ENCODE results near the gene PCYT1A. TPM values are rescaled to one million over a fixed set of nuclear protein-coding genes. Genes with fewer than 3 reads are reported as not detected.

PCYT1A gene
- total and polyA plus RNA-seq, 2 of the 13 experiments (the other 11 are each of a cell fraction or from before 2014, with no cell fraction given): 26.4 to 45.3 TPM

GRCh38 chr3:196317687-196318467 is 30.4 kb upstream of the PCYT1A start, which contains the start of gene DYNLT2B (continued):
- peak; percentile 77 for TF ChIP-seq ZSCAN25 (CRISPR knock-in tag; IDR thresholded peaks at IDR 0.05)
- no peak for TF ChIP-seq STAG1 (CRISPR knock-in tag; IDR thresholded peaks at IDR 0.05)
- TF ChIP-seq, protein P1, sequence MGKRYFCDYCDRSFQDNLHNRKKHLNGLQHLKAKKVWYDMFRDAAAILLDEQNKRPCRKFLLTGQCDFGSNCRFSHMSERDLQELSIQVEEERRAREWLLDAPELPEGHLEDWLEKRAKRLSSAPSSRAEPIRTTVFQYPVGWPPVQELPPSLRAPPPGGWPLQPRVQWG (CRISPR knock-in tag; IDR thresholded peaks at IDR 0.05; ENCODE audit: borderline replicate concordance, low read depth): no peak
- TF ChIP-seq ZNF343 (CRISPR knock-in tag; IDR thresholded peaks at IDR 0.05): peak; percentile 59; the same call in 1 of the 2 replicates
- peak; percentile 85 for TF ChIP-seq DMAP1 (CRISPR knock-in tag; IDR thresholded peaks at IDR 0.05)
- no peak for TF ChIP-seq RELA (CRISPR knock-in tag; IDR thresholded peaks at IDR 0.05)
- peak; percentile 92 for TF ChIP-seq ZNF142 (CRISPR knock-in tag; IDR thresholded peaks at IDR 0.05)
- no peak for TF ChIP-seq SATB2 (CRISPR knock-in tag; IDR thresholded peaks at IDR 0.05)
- no peak for TF ChIP-seq ZNF720 (CRISPR knock-in tag; IDR thresholded peaks at IDR 0.05)
- TF ChIP-seq NFE2L1 (CRISPR knock-in tag; IDR thresholded peaks at IDR 0.05; ENCODE audit: borderline replicate concordance): no peak
- no peak for TF ChIP-seq ZSCAN20 (CRISPR knock-in tag; IDR thresholded peaks at IDR 0.05; ENCODE audit: borderline replicate concordance)
- TF ChIP-seq ZNF570 (CRISPR knock-in tag; IDR thresholded peaks at IDR 0.05; ENCODE audit: borderline replicate concordance): 0 out of 2 replicates have a peak, but pooled peaks have one; percentile 28
- TF ChIP-seq RARG (CRISPR knock-in tag; IDR thresholded peaks at IDR 0.05; ENCODE audit: low read depth): no peak
- TF ChIP-seq, protein P2, sequence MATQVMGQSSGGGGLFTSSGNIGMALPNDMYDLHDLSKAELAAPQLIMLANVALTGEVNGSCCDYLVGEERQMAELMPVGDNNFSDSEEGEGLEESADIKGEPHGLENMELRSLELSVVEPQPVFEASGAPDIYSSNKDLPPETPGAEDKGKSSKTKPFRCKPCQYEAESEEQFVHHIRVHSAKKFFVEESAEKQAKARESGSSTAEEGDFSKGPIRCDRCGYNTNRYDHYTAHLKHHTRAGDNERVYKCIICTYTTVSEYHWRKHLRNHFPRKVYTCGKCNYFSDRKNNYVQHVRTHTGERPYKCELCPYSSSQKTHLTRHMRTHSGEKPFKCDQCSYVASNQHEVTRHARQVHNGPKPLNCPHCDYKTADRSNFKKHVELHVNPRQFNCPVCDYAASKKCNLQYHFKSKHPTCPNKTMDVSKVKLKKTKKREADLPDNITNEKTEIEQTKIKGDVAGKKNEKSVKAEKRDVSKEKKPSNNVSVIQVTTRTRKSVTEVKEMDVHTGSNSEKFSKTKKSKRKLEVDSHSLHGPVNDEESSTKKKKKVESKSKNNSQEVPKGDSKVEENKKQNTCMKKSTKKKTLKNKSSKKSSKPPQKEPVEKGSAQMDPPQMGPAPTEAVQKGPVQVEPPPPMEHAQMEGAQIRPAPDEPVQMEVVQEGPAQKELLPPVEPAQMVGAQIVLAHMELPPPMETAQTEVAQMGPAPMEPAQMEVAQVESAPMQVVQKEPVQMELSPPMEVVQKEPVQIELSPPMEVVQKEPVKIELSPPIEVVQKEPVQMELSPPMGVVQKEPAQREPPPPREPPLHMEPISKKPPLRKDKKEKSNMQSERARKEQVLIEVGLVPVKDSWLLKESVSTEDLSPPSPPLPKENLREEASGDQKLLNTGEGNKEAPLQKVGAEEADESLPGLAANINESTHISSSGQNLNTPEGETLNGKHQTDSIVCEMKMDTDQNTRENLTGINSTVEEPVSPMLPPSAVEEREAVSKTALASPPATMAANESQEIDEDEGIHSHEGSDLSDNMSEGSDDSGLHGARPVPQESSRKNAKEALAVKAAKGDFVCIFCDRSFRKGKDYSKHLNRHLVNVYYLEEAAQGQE (IDR thresholded peaks at IDR 0.05; ENCODE audit: borderline replicate concordance in 1 of 2, low read depth in 1 of 2, low read length in 2 of 2): no peak
- TF ChIP-seq ZNF772 (CRISPR knock-in tag; IDR thresholded peaks at IDR 0.05): peak; percentile 48
- TF ChIP-seq ZNF224 (CRISPR knock-in tag; IDR thresholded peaks at IDR 0.05): no peak
- no peak for TF ChIP-seq MTF2 (CRISPR knock-in tag; IDR thresholded peaks at IDR 0.05; ENCODE audit: borderline replicate concordance)
- peak; percentile 75; the same call in 1 of the 2 replicates for TF ChIP-seq ZNF607 (CRISPR knock-in tag; IDR thresholded peaks at IDR 0.05; ENCODE audit: borderline replicate concordance)
- TF ChIP-seq SOX6 (IDR thresholded peaks at IDR 0.05): no peak
- peak; percentile 58; the same call in 1 of the 2 replicates for TF ChIP-seq SOX6 (CRISPR knock-in tag; IDR thresholded peaks at IDR 0.05)
